Measurements from ENCODE around the gene SECISBP2. TPM values are rescaled to one million over a fixed set of nuclear protein-coding genes. Genes with fewer than 3 reads are reported as not detected.
A peak's percentile ranks its signal among the peaks of the same experiment; 100 is the strongest.

Gene SECISBP2
- total RNA-seq, 2 donors from 2014 or later = 42.8 to 52.0 TPM

DNA sequence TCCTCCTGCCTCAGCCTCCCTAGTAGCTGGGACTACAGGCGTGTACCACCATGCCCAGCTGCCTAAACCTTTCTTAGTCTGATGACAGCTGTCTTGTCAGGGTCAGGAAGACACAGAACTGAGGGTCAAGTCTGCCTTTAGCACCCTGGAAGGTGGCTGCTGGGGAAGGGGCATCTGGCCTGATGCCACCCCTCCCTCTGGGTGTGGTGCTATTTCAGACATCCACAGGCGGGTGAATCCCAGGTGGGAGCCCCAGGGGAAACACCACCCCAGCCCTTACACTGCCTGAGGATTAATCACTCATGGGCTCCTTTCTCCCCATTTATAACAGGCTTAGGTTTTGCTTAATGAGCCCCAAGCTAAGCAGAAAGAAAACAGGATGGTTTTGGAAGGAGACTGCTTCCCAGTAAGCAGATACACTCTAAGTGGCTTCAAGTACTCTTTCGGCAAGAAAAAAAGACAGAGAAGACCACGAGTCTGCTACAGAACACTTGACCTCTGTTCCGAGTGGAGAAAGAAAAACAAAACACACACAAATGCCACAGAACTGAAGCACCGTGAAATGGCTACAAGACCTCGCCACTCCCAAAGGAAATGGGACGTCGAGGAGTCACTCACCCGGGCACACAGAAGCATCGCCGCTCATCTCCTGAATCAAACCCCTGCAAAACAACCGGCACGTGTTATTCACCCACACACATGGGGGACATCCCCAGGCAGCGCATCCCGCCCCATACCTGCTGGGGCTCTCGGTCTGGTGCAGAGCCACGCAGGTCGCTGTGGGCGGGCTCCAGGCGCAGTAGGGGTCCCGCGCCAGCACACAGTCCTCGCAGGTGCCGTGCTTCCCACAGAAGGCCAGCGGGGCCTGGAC is 62.4 kb downstream of the SECISBP2 start:
- H3K36me3 Mint-ChIP-seq = peaks cover 31 to 65% of the 10 kb centered on the region in 2 donors
- DNase-seq (ENCODE audit: low spot score in 2 of 2) (no peak), ATAC-seq (no peak)
- no peaks in the 10 kb centered on the region for H3K9me3 Mint-ChIP-seq
- H3K27ac Mint-ChIP-seq = peak overlapping the region; percentile 66 to 94

DNA sequence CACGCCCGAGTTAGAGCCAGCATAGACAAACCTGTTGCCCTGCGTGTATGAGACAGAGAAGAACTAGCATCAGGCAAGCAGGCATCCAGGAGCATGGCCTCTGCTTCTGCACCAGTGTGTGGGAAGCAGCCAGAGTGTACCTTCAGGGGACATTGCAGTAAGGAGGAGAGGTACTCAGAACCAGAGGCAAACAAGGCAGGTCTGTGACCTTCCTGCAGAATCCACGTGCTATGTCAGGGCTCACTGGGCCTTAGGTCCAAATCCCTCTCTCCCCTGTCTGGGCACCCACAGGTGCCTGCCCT is 63.0 kb downstream of the SECISBP2 start:
- peak overlapping the region; percentile 66 to 93 for H3K27ac Mint-ChIP-seq
- ATAC-seq = no peak
- no peaks in the 10 kb centered on the region for H3K9me3 Mint-ChIP-seq
- peaks cover 31 to 70% of the 10 kb centered on the region in 2 donors for H3K36me3 Mint-ChIP-seq
- no peak for DNase-seq (ENCODE audit: low spot score in 2 of 2)

DNA sequence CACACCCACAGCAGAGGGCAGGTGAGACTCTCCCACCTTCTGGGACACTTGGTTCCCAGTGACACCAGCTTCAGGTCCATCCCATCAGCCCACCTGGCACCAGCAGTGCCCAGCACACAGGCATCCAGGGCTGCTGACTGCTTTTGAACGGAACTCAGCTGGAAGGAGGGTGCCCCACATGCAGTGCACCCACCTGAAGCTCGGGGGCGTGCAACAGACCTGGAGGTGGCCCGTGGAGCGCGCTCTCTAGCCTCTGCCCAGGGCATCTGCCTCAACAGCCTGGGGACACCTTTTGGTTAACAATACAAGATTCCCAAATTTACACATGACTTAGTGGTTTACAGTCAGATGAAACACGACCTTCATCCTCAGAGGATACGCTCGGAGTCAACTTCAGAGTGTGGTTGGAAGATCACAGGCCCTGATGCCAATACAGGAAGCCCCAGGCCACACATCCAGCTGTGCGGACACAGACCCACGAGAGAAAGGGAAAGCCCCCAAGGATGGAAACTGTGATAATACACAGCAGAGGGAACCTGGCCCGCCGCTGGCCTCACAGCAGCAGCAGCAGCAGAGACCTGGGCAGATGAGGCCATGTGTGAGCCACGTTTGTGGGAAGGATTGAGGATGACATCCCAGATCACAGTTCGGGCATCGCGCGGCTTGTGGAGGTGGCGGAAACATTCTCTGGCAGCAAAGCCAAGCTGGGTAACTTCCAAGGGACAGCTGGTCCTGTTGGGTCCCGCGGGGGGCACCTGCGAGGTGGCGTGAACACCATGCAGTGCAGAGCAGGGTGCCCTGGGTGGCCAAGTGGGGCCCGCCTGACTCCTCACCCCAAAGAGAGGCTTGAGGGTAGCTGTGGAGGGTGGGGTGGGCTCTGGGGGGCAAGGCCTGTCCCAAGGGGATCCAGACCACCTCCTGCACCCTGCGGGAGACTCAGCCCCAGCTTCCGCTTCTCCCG is 64.0 kb downstream of the SECISBP2 start:
- DNase-seq (ENCODE audit: low spot score in 2 of 2) = peak in 1 of 2 donors; percentile 78
- no peaks in the 10 kb centered on the region for H3K9me3 Mint-ChIP-seq

DNA sequence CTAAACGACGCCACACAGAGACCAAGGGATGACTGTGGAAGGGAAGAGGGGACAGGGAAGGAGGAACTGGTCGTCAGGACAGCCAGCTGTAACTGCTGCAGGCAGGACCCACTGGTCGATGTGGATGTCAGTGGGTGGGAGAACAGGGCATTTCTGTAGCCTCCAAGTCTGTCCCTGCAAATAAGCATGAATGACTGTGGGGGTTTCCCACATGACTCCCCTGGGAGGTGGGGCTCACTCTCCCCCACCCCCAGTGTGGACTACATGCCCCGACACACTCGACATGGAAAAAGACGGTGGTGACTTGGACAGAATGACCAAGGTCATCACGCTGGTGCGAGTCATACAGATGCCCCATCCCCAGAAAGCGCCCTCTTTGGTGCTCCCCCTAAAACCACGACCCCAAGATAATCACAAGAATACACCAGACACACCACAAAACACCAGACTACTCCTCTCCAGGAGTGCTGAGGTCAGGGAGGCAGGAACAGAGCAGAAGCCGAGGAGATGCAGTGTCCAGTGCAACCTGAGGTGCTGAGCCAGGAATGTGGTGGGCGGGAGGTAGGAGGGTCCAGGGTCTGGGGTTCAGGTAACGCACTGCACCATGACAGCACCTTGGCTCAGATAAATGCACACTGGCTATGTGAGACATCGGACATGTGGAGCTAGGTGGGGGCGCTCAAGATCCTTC is 64.9 kb downstream of the SECISBP2 start:
- Mint-ChIP-seq H3K9me3 (no peaks in the 10 kb centered on the region), H3K36me3 (peaks cover 36 to 63% of the 10 kb centered on the region in 2 donors), H3K27ac (peak overlapping the region; percentile 66 to 91)
- ATAC-seq = peak in 1 of 2 donors; percentile 21
- DNase-seq (ENCODE audit: low spot score in 2 of 2) = no peak

More for the DNA sequence above, 64.0 kb downstream of the SECISBP2 start:
- H3K27ac Mint-ChIP-seq = peak overlapping the region; percentile 66 to 93
- peak; percentile 39 to 89 for ATAC-seq
- H3K36me3 Mint-ChIP-seq = peaks cover 32 to 68% of the 10 kb centered on the region in 2 donors

DNA sequence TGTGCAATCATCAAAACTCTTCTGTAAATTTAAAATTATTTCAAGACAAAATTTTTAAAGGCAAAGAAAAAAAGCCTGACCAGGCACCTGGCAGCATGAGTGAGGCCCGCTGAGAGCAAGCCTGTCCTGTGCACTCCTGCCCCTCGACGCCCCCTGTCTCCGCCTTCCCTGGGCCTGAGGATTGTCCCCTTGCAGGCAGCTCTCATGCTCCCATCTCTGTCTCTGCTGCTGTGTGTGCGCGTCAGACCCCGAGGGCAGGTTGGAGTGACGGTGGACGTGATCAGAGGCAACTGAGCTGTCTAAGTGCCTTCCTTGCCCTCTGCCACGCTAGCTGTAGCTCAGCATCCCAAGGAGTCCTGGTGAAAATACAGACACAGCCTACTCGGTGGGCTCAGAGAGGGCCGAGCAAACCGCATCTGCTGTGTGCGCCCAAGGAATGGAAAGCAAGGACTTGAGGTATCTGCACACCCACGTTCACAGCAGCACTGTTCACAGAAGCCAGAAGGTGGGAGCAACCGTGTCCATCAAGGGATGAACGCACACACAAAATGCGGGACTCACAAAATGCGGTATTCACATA is 65.5 kb downstream of the SECISBP2 start:
- no peak for ATAC-seq

DNA sequence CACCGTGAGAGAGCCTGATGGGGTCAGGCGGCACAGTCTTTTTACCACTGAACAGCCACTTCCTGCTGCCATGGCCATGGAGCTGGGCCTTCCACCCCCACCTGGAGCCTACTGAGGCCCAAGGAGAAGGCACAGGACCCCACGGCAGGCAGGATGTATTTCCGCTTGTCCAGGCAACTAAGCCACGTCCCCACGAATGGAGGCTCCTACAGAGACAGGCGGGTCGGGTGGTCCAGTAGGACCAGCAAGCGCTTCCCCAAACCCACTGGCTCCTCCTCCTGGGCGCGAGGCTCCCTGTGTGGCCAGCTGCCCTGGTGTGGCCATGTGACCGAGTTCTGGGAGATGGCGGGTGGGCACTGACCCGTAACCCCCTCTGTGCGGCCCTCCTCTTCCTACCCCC is 66.5 kb downstream of the SECISBP2 start:
- no peaks in the 10 kb centered on the region for H3K9me3 Mint-ChIP-seq
- H3K36me3 Mint-ChIP-seq = peaks cover 20 to 47% of the 10 kb centered on the region in 2 donors
- H3K27ac Mint-ChIP-seq = peak overlapping the region; percentile 69 to 77
- DNase-seq (ENCODE audit: low spot score in 2 of 2) (no peak), ATAC-seq (no peak)

More for the DNA sequence above, 65.5 kb downstream of the SECISBP2 start:
- DNase-seq (ENCODE audit: low spot score in 2 of 2) = no peak
- H3K36me3 Mint-ChIP-seq = peaks cover 29 to 57% of the 10 kb centered on the region in 2 donors
- H3K9me3 Mint-ChIP-seq = no peaks in the 10 kb centered on the region
- peak overlapping the region; percentile 66 to 91 for H3K27ac Mint-ChIP-seq

DNA sequence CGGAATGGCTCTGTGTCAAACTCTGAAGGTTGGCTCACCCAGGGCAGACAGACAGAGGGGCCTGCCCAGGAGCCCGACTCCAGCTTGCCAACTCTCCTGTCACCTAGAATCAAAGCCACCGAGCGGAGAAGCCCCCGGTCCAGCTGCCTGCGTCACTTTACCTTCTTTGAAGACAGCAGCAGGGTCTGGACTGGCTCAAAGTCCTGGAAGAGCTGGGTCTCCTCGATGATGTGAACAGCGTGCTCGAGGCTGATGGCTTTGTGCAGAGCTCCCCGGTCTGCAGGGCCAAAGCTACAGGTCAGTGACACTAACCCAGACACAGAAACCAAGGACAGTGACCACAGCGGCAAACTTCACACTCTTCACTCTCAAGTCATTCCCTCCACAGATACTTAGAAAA is 67.9 kb downstream of the SECISBP2 start:
- peaks cover 12 to 50% of the 10 kb centered on the region in 2 donors for H3K36me3 Mint-ChIP-seq
- ATAC-seq = no peak
- no peaks in the 10 kb centered on the region for H3K9me3 Mint-ChIP-seq
- DNase-seq (ENCODE audit: low spot score in 2 of 2) = no peak
- peak overlapping the region; percentile 51 to 73 for H3K27ac Mint-ChIP-seq

DNA sequence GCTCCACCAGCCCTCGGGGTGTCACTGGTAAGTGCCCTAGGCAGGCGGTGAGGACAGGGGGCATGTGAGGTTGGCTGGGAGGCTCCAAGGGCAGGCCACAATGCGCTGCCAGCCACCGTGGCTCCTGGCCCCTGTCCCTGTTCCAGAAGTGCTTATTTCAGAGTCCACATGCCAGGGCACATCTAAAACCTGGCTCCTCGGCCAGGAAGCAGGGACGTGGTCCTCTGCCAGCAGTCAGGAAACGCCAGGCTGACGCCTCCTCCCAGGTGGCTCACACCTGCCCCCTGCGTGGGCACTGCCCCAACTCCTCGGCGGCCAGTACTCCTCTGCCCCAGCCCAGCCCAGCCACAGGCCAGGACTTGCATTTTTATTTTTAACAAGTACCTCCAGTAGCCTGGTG is 68.5 kb downstream of the SECISBP2 start:
- ATAC-seq (no peak), DNase-seq (ENCODE audit: low spot score in 2 of 2) (no peak)
- Mint-ChIP-seq H3K9me3 (no peaks in the 10 kb centered on the region), H3K36me3 (peaks cover 10 to 46% of the 10 kb centered on the region in 2 donors), H3K27ac (peak overlapping the region; percentile 51 to 73)

DNA sequence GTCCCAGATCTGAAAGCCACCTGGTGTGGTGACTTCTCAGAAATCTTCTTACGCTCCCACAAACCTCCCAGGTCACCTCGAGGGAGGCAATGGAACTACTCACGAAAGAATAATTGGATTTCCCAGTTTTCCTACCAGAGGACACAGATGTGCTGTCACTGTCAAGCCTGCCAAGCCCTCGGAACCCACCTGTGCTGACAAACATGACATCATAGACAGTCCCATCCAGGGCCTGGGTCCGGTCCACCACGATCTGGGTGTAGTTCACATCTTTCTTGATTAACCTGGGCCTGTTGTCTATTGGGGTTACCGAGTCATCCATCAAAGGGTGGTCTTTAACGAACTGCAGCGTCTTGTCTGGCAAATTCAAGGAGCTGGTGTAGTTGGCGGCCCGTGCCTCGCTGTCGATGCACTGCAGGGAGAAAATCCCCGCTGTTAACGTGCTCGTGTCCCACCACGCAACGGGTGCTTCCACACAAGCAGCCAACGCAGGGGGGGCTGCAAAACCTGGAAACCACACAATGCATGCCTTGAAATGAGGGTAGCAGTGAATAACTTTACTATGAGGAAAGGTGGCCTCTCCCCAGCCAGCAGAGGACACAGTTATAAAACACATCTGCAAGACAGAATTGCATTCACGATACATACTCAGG is 69.0 kb downstream of the SECISBP2 start:
- Mint-ChIP-seq H3K36me3 (peaks cover 12 to 40% of the 10 kb centered on the region in 2 donors), H3K9me3 (no peaks in the 10 kb centered on the region), H3K27ac (peak overlapping the region in 1 of 2 donors; percentile 84)
- DNase-seq (ENCODE audit: low spot score in 2 of 2) = no peak
- no peak for ATAC-seq

DNA sequence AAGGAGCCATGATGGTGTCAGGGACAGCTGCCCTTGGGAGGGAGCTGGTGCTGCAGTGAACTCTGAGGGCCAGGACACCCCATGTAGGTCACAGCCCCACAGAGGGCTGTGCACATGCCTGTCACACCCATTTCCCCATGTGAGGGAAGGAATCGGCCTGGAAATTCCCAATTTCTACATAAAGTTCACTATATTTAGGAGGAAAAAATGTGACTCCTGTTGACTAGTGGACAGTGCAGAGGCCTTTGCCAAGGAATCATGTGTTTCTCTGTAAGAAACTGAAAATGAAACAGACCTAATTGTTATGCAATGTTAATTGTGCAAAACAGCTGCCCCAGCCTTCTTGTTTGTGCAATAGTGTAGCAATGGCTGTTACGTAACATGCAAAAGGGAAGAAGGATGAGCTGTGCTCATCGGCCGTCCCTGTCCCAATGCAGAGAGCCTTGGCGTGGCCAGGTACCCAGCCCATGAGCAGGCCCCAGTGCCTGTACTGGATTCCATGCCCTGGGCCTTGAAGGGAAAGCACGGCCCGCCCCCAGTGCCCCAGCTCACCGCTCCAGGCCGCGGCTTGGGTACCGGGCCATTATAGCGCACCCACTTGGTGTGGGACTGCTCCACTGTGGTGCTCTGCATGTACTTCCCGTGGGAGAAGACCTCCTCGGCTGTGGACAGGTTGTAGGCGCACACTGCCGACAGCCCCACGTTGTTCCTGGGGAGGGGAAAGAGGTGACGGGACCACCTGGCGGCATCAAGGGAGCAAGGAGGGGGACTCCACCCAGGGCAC is 70.0 kb downstream of the SECISBP2 start:
- H3K9me3 Mint-ChIP-seq = no peaks in the 10 kb centered on the region
- H3K27ac Mint-ChIP-seq = peak overlapping the region in 1 of 2 donors; percentile 84
- H3K36me3 Mint-ChIP-seq = peaks cover 19 to 42% of the 10 kb centered on the region in 2 donors
- DNase-seq (ENCODE audit: low spot score in 2 of 2) = no peak
- ATAC-seq = no peak

DNA sequence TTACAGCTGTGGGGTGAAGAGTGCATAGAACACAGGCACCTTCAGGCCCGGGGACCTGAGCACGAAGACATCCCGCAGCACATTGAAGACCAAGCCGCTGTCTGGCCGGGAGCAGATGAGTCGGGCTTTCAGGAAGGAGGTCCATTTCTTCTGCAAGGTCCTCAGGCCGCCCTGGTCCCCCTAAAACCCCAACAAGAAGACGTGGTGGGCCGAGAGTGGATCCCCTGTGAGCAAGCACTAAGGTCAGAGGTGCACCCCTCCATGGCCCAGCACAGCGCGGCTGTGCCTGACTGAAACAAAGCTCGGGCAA is 70.5 kb downstream of the SECISBP2 start:
- Mint-ChIP-seq H3K36me3 (peaks cover 22 to 45% of the 10 kb centered on the region in 2 donors), H3K9me3 (no peaks in the 10 kb centered on the region), H3K27ac (peak overlapping the region in 1 of 2 donors; percentile 72)
- ATAC-seq = no peak
- no peak for DNase-seq (ENCODE audit: low spot score in 2 of 2)

DNA sequence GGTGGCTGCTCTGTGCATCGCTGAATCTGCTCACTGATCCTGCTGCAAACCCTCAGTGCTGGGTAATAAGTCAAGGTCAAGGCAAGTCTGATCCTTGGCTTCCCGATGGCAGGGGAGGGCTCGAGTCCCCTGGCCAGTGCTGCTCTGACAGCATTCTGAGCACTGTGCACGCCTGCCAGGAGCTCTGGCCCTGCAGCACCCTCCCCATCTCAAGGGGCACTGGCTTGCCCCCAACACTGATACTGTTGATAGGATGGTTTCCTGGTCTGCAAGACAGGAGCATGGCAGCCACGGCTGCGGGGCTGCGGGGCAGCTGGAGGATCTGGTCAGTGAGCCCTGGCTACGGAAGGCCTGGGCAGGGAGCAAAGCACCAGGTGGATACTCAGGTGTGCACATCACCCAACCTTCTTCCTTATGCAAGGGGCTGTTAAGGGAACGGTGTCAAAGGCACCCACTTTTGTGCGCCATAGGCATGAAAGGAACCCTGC is 71.8 kb downstream of the SECISBP2 start:
- DNase-seq (ENCODE audit: low spot score in 2 of 2) (no peak), ATAC-seq (no peak)
- H3K36me3 Mint-ChIP-seq = peaks cover 29 to 55% of the 10 kb centered on the region in 2 donors
- peak overlapping the region; percentile 75 to 89 for H3K27ac Mint-ChIP-seq
- H3K9me3 Mint-ChIP-seq = no peaks in the 10 kb centered on the region

DNA sequence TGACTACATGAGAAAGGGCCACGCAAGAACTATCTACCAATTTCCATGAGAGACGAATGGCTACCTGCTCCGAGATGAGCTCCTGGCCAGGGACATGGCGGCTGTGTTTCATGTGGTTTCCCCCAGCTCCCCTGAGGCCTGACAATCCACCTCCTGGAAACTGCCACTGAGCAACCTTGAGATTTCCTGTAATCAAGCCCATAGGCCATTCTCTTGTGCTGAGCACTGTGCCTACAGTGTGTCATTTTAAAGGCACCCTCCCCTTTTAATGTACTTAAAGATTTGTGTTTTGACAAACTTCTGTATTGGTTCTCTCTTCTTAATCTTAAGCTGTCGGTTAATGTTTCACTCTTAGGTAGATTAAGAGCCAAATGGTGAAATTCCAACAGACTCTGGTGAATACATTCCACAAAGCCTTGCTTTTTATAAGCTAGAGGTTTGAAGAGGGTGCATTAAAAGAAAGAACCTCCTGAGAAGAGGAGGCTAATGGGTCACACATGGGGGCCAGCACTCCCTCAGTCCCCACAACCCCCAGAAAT is 72.3 kb downstream of the SECISBP2 start:
- Mint-ChIP-seq H3K9me3 (no peaks in the 10 kb centered on the region), H3K27ac (peak overlapping the region; percentile 75 to 89), H3K36me3 (peaks cover 29 to 55% of the 10 kb centered on the region in 2 donors)
- ATAC-seq (no peak), DNase-seq (ENCODE audit: low spot score in 2 of 2) (no peak)

DNA sequence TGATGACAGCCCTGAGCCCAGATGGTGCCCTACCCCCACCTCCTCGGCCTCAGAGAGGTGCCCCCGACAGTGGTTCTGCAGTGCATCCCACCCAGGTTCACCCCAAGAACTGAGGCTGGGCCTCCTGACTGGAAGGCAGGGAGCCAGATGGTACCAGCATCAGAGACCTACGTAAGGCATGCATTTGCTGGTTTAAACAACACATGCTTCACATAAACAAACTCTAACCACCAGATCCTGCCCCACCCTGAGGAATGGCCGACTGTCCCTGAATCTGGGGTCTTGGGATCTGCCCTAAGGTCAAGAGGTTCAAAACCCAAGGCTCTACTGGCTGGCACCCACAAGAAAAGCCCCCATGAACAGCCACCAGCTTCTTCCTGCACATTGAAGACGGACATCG is 73.3 kb downstream of the SECISBP2 start:
- peaks cover 29 to 52% of the 10 kb centered on the region in 2 donors for H3K36me3 Mint-ChIP-seq
- no peaks in the 10 kb centered on the region for H3K9me3 Mint-ChIP-seq
- ATAC-seq (no peak), DNase-seq (ENCODE audit: low spot score in 2 of 2) (no peak)
- H3K27ac Mint-ChIP-seq = peak overlapping the region; percentile 75 to 77

DNA sequence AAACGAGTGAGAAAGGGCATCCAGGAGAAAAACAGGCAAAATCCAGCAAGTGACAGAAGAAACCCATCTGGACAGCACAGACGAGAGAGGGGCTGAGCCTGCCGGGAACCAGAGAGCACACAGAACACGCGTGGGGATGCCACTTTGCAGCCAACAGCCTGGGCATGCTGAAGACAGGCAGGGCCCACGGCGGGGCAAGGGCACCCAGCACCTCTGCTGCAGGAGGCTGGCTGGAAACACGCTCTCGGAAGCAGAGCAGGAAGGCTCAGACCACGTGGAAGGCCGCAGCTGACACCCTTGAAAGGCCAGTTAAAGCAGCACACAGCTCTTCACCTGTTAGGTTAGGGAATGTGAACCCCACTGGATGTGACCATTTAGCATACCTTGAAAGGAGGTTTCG is 76.1 kb downstream of the SECISBP2 start:
- peak overlapping the region; percentile 19 to 75 for H3K27ac Mint-ChIP-seq
- ATAC-seq (no peak), DNase-seq (ENCODE audit: low spot score in 2 of 2) (no peak)
- H3K9me3 Mint-ChIP-seq = no peaks in the 10 kb centered on the region
- peaks cover 28 to 50% of the 10 kb centered on the region in 2 donors for H3K36me3 Mint-ChIP-seq
